CD14-positive monocyte (primary cell): Measurements from ENCODE around the gene IMPA2. TPM values are rescaled to one million over a fixed set of nuclear protein-coding genes. Genes with fewer than 3 reads are reported as not detected.
A peak's percentile ranks its signal among the peaks of the same experiment; 100 is the strongest.

Experiments
- DNase-seq, 3 donors: peaks; one replicate each; pipeline ENCODE4 v3.0.0-alpha.2; 2011 to 2022
- H2AFZ ChIP-seq: 2 replicates; pipeline ENCODE4 v1.6.0; 2012; ENCODE audit warnings: mild to moderate bottlenecking, low read depth, low read length, inconsistent platforms; ENCODE audit not compliant: insufficient read depth, poor library complexity, severe bottlenecking
- H3K27ac ChIP-seq, 2 donors: 1 replicate in 1 of 2; 2 replicates in 1 of 2; pipeline ENCODE4 v1.5.1; 2012 to 2013; ENCODE audit warnings: low read length in 2 of 2, control low read depth in 1 of 2, inconsistent platforms in 1 of 2, low read depth in 1 of 2, mild to moderate bottlenecking in 1 of 2
- H3K27me3 ChIP-seq, 2 donors: one replicate each; pipeline versions ENCODE4 v1.6.0 to v1.6.1; 2011 to 2013; ENCODE audit warnings: low read length in 2 of 2; ENCODE audit not compliant: control insufficient read depth in 2 of 2, insufficient read depth in 2 of 2
- H3K36me3 ChIP-seq, 2 donors: replicated peaks in 1 of 2; 1 replicate in 1 of 2; 2 replicates in 1 of 2; pipeline versions ENCODE4 v1.5.1 to v1.6.1; 2012 to 2013; ENCODE audit warnings: low read length in 2 of 2, control low read depth in 1 of 2, inconsistent platforms in 1 of 2, mild to moderate bottlenecking in 1 of 2; ENCODE audit not compliant: insufficient read depth in 2 of 2, control insufficient read depth in 1 of 2
- H3K4me1 ChIP-seq, 2 donors: 1 replicate in 1 of 2; 2 replicates in 1 of 2; pipeline versions ENCODE4 v1.5.1 to v1.6.1; 2012 to 2013; ENCODE audit warnings: low read length in 2 of 2, control low read depth in 1 of 2, inconsistent platforms in 1 of 2, mild to moderate bottlenecking in 1 of 2, moderate library complexity in 1 of 2; ENCODE audit not compliant: insufficient read depth in 2 of 2, control insufficient read depth in 1 of 2
- H3K4me2 ChIP-seq: replicated peaks from 2 replicates; pipeline ENCODE3; 2012; ENCODE audit warnings: low read length, moderate library complexity, mild to moderate bottlenecking; ENCODE audit not compliant: poor library complexity, severe bottlenecking; ENCODE audit errors: extremely low read depth
- H3K4me3 ChIP-seq, 3 experiments: fragments of 200-600 bp in 1 of 3; sonication (generic) in 1 of 3; replicated peaks in 1 of 3; 1 replicate in 2 of 3; 2 replicates in 1 of 3; pipeline ENCODE4 v1.5.1; 2011 to 2013; ENCODE audit warnings: low read length in 3 of 3, mild to moderate bottlenecking in 3 of 3, control low read depth in 2 of 3, low read depth in 2 of 3, inconsistent platforms in 1 of 3, moderate library complexity in 1 of 3
- H3K79me2 ChIP-seq: 2 replicates; pipeline ENCODE4 v1.6.0; 2012; ENCODE audit warnings: mild to moderate bottlenecking, control low read depth, inconsistent platforms, low read length, moderate library complexity; ENCODE audit not compliant: insufficient read depth
- H3K9ac ChIP-seq: 2 replicates; pipeline ENCODE4 v1.6.0; 2017; ENCODE audit warnings: low read length, mild to moderate bottlenecking; ENCODE audit not compliant: insufficient read depth, poor library complexity, severe bottlenecking
- H3K9me3 ChIP-seq, 2 donors: replicated peaks in 1 of 2; 1 replicate in 1 of 2; 2 replicates in 1 of 2; pipeline versions ENCODE4 v1.5.1 to v1.6.1; 2012 to 2013; ENCODE audit warnings: low read length in 2 of 2, control low read depth in 1 of 2; ENCODE audit not compliant: control insufficient read depth in 1 of 2, insufficient read depth in 1 of 2
- H4K20me1 ChIP-seq: 2 replicates; pipeline ENCODE4 v1.6.0; 2012; ENCODE audit warnings: mild to moderate bottlenecking, low read length, control low read depth, moderate library complexity; ENCODE audit not compliant: insufficient read depth
- H3K27ac Mint-ChIP-seq, 7 donors: one replicate each; pipeline ENCODE4 v1.8.0; 2020; ENCODE audit warnings: mild to moderate bottlenecking in 7 of 7, mixed read lengths in 7 of 7, moderate library complexity in 6 of 7, inconsistent platforms in 2 of 7
- H3K27me3 Mint-ChIP-seq, 3 donors: one replicate each; pipeline ENCODE4 v1.8.0; 2021 to 2022; ENCODE audit warnings: low read depth in 3 of 3, mild to moderate bottlenecking in 3 of 3, mixed read lengths in 3 of 3, moderate library complexity in 3 of 3, inconsistent platforms in 1 of 3
- H3K36me3 Mint-ChIP-seq, 2 donors: one replicate each; pipeline ENCODE4 v1.8.0; 2020; ENCODE audit warnings: mixed read lengths in 2 of 2, inconsistent platforms in 1 of 2, mild to moderate bottlenecking in 1 of 2
- H3K4me1 Mint-ChIP-seq: one replicate; pipeline ENCODE4 v1.8.0; 2020; ENCODE audit warnings: mild to moderate bottlenecking, mixed read lengths
- H3K4me3 Mint-ChIP-seq, 2 donors: one replicate each; pipeline ENCODE4 v1.8.0; 2020; ENCODE audit warnings: mild to moderate bottlenecking in 2 of 2, mixed read lengths in 2 of 2, moderate library complexity in 1 of 2
- H3K9me3 Mint-ChIP-seq, 7 donors: one replicate each; pipeline ENCODE4 v1.8.0; 2020 to 2022; ENCODE audit warnings: mixed read lengths in 7 of 7, mild to moderate bottlenecking in 6 of 7, moderate library complexity in 6 of 7, inconsistent platforms in 2 of 7
- WGBS: methylation state at CpG from one replicate; pipeline ENCODE4 v1.1.5; 2013; ENCODE audit warnings: missing lambda C conversion rate; ENCODE audit not compliant: insufficient coverage; 5-methylcytosine and 5-hydroxymethylcytosine counted together
- intact Hi-C, 2 donors: fragments of 100-400 bp; cut with micrococcal nuclease; formaldehyde crosslinking; loops; one replicate each; pipeline versions ENCODE4 v1.15.0 to v1.15.1; 2023
- polyA plus RNA-seq, 3 donors: library from polyadenylated mRNA; depleted of rRNA in 1 of 3; unstranded in 2 of 3; stranded (reverse) in 1 of 3; fragments of 300-500 nt in 2 of 3; fragments of >200 nt in 1 of 3; fragmentation: Illumina TruSeq in 2 of 3; gene quantifications; 1 replicate in 2 of 3; 2 replicates in 1 of 3; pipeline ENCODE4 v1.2.3, GENCODE V29; 2012 to 2021
- TF ChIP-seq, protein P1 (sequence below): fragments of 200-600 bp; IDR thresholded peaks from one replicate; pipeline ENCODE4 v1.8.0; 2022; ENCODE audit warnings: antibody characterized with exemption, mild to moderate bottlenecking

Gene IMPA2
- polyA plus RNA-seq, 3 donors = 97.4 to 186 (median 145) TPM

DNA sequence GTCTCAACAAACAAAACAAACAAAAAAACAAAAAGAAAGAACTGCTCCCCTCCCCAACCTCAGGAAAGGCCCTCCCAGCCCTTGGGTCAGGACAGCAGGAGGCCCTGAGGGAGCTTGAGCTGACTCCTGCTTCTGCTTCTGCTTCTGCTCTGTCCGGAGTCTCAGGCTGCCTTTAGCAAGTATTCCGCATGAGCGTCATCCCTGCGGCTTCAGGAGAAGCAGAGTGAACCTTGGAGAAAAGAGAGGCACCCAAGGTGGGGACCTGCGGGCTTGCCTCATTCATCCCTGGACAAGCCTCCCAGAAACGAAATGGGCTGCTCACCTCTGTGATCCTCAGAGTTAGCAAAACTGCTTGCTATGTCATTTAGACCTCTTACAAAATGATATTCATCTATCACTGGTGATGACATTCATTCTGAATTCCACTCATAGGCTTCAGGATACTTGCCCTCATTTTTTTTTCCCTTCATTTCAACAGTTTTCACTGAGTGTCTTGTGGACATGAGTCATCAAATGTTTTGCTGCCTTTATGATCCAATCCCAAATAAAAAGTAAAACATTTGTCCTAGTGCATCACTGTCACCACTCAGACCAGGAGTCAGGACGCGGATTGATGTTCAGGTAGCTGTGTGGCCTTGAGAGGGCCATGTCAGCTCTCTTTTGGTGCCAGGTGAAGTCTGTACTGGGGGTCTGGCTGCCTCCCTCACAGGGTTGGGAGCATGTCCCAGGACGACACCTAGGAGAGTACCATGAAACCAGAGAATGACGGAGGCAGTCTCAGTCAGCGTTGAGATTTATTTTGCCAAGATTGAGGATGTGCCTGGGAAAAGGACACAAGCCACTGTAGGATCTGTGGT is 51.7 kb downstream of the IMPA2 start:
- Mint-ChIP-seq H3K36me3 (peaks cover 59 to 64% of the 10 kb centered on the region in 2 donors), H3K27ac (peak overlapping the region in 5 of 7 donors; percentile 6 to 61 (median 18)), H3K27me3 (peaks cover 2 to 9% (median 6%) of the 10 kb centered on the region in 3 donors), H3K9me3 (no peaks in the 10 kb centered on the region), H3K4me3 (no peak overlapping the region), H3K4me1 (peaks cover 21% of the 10 kb centered on the region)
- H4K20me1 ChIP-seq = no peaks in the 10 kb centered on the region
- peaks cover 0 to 2% of the 10 kb centered on the region in 2 donors for H3K27me3 ChIP-seq
- intact Hi-C loops = loop anchor here (10.0 kb wide), 1 partner anchor 378 kb away; no protein-coding TSS in a partner anchor
- peak overlapping the region in 1 of 2 donors; percentile 34 for H3K27ac ChIP-seq
- H3K4me3 ChIP-seq = no peak overlapping the region
- peaks cover 49 to 59% of the 10 kb centered on the region in 2 donors for H3K36me3 ChIP-seq
- peaks cover 12 to 14% of the 10 kb centered on the region in 2 donors for H3K4me1 ChIP-seq
- DNase-seq = no peak
- no peak overlapping the region for H3K4me2 ChIP-seq
- no peaks in the 10 kb centered on the region for H3K9me3 ChIP-seq
- 90% methylated on average over 11 of the region's 11 CpGs for WGBS
- no peak overlapping the region for H2AFZ ChIP-seq
- TF ChIP-seq, protein P1, sequence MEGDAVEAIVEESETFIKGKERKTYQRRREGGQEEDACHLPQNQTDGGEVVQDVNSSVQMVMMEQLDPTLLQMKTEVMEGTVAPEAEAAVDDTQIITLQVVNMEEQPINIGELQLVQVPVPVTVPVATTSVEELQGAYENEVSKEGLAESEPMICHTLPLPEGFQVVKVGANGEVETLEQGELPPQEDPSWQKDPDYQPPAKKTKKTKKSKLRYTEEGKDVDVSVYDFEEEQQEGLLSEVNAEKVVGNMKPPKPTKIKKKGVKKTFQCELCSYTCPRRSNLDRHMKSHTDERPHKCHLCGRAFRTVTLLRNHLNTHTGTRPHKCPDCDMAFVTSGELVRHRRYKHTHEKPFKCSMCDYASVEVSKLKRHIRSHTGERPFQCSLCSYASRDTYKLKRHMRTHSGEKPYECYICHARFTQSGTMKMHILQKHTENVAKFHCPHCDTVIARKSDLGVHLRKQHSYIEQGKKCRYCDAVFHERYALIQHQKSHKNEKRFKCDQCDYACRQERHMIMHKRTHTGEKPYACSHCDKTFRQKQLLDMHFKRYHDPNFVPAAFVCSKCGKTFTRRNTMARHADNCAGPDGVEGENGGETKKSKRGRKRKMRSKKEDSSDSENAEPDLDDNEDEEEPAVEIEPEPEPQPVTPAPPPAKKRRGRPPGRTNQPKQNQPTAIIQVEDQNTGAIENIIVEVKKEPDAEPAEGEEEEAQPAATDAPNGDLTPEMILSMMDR = no peak
- no peaks in the 10 kb centered on the region for H3K79me2 ChIP-seq
- H3K9ac ChIP-seq = no peak overlapping the region

GRCh38 chr18:12033643-12034025 is 52.3 kb downstream of the IMPA2 start:
- WGBS = no CpG with 5 or more reads among the region's 7 CpGs
- H3K4me3 Mint-ChIP-seq = no peak overlapping the region
- peaks cover 26% of the 10 kb centered on the region for H3K4me1 Mint-ChIP-seq
- Histone ChIP-seq H3K79me2 (no peaks in the 10 kb centered on the region), H3K4me3 (no peak overlapping the region), H4K20me1 (no peaks in the 10 kb centered on the region), H3K27me3 (peaks cover 0 to 6% of the 10 kb centered on the region in 2 donors), H3K9me3 (no peaks in the 10 kb centered on the region), H3K4me1 (peaks cover 17 to 20% of the 10 kb centered on the region in 2 donors), H2AFZ (no peak overlapping the region), H3K4me2 (no peak overlapping the region), H3K27ac (peak overlapping the region in 1 of 2 donors; percentile 34), H3K36me3 (peaks cover 43 to 53% of the 10 kb centered on the region in 2 donors), H3K9ac (no peak overlapping the region)
- peaks cover 5 to 13% (median 11%) of the 10 kb centered on the region in 3 donors for H3K27me3 Mint-ChIP-seq
- no peak for DNase-seq
- H3K36me3 Mint-ChIP-seq = peaks cover 53 to 58% of the 10 kb centered on the region in 2 donors
- TF ChIP-seq, protein P1 = no peak
- peak overlapping the region in 3 of 7 donors; percentile 6 to 61 (median 17) for H3K27ac Mint-ChIP-seq
- H3K9me3 Mint-ChIP-seq = no peaks in the 10 kb centered on the region
- intact Hi-C loops = loop anchor here (10.0 kb wide), 1 partner anchor 379 kb away; no protein-coding TSS in a partner anchor
